Activated naive CD4-positive, alpha-beta T cell treated with Interleukin-2 at 50 U/mL for 16 hours (primary cell): ENCODE data around the gene TBC1D25.
"Not testable (repeated sequence)": the region's sequence is repeated elsewhere in the genome, so short reads cannot be mapped to it uniquely, and the experiment has no call there.

Source experiments
- DNase-seq: peaks from one replicate; pipeline ENCODE4 v3.0.0-alpha.2; 2020

Gene TBC1D25

DNA sequence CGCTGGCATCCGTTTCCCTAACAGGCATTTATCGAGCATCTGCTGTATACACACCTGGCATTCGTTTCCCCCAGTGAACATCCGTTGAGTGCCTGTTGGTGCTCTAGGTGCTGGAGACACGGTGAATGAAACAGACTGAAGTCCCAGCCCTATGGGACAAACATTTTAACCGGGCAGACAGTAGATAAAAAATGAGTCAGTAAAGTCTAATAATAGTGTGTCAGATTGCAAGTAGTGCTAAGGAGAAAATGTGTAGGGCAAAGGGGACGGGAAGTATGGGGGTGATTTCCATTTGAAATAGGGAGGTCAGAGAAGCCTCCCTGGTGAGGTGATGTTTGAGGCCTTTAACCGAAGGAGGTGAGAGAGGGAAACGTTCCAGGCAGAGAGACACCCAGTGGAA is 23.2 kb upstream of the TBC1D25 start:
- no peak for DNase-seq

- no peak for DNase-seq
Observed at GRCh38 chrX:48516987-48517386, 22.5 kb upstream of the TBC1D25 start.

- not testable (repeated sequence) for DNase-seq
Observed at GRCh38 chrX:48519481-48519880, 20.0 kb upstream of the TBC1D25 start.

DNA sequence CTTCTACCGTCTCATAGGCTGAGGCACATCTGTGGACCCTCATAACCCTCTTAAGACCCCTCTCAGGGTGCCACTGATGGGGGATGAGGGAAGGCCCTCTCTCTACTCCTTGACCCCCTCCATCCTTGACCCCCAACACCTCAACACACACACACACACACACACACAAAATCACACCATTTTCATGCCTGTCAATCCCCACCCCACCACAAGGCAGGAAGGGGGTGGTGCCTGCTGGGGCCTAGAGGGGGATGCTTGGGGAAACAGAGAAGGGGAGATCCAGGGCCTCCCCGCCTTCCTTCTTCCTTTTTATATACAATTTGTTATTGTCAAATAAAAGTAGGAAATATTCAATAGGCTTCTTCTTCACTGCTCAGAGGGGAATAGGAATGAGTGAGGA is 19.1 kb upstream of the TBC1D25 start:
- DNase-seq = no peak

DNA sequence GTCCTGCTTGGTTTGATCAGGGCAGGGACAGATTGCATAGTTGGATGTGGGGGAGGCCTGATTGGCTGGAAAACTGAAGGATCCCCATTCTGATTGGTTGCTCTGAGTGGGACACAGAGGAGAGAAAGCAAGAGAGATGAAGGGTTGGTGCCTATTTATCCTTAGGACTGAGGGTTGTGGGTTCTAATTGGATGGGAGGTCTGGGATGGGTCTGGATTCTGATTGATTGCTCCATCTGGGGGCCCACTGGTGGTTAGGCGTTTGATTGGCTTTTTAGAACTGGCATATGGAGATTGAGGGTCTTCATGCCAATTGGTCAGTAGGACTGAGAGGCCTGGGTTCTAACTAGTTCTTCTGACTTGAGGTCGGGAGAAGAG is 18.6 kb upstream of the TBC1D25 start:
- no peak for DNase-seq

DNA sequence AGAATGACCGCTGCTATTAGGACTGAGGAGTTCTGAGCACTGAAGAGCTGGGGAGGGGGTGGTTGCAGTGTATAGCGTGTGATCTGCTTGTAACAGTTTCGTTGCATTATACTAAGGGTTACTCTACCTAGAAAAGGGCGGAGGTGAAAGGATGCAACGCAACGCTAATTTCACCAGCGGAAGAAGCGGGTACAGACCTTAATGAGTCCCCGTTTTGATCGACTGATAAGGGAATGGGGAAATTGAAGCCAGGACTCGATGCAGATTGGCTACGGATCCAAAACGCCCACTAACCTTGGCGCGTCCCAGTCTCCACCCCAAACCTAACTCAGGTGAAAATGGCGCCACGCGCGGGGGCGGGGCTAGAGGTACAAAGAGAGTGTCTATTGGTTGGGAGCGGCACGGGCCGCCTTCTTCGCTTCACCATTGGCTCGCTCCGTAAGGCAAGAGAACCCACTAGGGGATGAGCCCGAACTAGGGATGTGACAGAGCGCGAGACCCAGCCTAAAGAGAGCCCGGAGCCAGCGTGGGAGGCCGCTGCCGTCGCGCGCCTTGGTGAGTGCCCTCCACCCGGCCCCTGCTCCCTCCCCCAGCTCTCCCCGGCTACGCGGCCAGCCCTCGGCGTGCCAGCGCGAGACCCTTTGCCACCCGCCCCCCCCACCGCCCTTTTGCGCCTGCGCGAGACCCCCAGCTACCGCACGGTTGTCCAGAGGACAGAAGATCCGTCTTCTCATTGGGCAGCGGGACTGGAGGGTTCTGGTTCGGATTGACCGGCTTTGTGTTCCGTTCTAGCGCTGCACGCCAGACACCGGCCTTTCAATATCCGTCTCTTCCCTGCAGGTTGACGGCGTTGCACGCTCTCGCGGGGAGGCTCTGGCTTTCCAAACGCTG is 17.9 kb upstream of the TBC1D25 start, which contains the start of gene EBP:
Gene EBP (plus strand): TSS at position 456 of the 891 bp plus-strand sequence. CDS start 1,964 bp downstream, outside the sequence.
- DNase-seq = peak; percentile 94

- DNase-seq = no peak
Observed at GRCh38 chrX:48522291-48522690, 17.2 kb upstream of the TBC1D25 start.

DNA sequence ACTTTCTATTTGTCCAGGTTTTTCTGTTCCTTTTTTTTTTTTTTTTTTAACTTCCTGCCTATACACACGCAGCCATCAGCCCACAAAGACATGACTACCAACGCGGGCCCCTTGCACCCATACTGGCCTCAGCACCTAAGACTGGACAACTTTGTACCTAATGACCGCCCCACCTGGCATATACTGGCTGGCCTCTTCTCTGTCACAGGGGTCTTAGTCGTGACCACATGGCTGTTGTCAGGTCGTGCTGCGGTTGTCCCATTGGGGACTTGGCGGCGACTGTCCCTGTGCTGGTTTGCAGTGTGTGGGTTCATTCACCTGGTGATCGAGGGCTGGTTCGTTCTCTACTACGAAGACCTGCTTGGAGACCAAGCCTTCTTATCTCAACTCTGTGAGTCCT is 15.8 kb upstream of the TBC1D25 start:
- no peak for DNase-seq

GRCh38 chrX:48525853-48526252 is 13.7 kb upstream of the TBC1D25 start:
- DNase-seq = not testable (repeated sequence)

- DNase-seq = no peak
Observed at GRCh38 chrX:48530736-48531135, 8.8 kb upstream of the TBC1D25 start.

DNA sequence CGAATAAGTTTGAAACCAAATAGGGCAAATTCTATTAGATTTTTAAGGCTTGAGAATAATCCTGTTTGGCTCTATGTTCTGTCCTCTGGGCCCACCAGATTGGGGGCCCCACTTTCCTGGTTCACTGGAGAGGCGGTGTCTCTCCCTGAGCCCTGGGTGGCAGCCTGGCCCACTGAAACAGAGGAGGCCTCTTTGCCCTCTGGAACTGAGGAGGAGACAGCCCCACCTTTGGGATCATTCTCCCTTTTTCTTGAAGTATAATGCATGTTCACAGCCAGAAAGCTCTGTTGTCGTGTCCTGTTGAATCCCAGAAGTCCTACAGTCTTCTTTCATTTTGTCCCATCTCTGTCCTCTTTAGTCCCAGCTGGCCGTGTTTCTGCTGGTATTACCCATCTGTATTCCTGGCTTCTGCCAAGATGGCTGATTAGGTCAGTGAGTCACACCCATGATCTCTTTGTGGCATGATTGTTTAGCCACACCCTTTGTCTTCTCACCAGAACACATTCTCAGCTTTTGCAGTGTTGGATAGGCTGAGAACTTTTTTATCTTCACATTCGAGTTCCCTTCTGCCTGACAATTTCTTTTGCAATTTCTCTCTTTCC is 8.1 kb upstream of the TBC1D25 start:
- DNase-seq = no peak

- DNase-seq = no peak
Observed at GRCh38 chrX:48532161-48532560, 7.4 kb upstream of the TBC1D25 start.

- DNase-seq = no peak
Observed at GRCh38 chrX:48533165-48533564, 6.3 kb upstream of the TBC1D25 start.

DNA sequence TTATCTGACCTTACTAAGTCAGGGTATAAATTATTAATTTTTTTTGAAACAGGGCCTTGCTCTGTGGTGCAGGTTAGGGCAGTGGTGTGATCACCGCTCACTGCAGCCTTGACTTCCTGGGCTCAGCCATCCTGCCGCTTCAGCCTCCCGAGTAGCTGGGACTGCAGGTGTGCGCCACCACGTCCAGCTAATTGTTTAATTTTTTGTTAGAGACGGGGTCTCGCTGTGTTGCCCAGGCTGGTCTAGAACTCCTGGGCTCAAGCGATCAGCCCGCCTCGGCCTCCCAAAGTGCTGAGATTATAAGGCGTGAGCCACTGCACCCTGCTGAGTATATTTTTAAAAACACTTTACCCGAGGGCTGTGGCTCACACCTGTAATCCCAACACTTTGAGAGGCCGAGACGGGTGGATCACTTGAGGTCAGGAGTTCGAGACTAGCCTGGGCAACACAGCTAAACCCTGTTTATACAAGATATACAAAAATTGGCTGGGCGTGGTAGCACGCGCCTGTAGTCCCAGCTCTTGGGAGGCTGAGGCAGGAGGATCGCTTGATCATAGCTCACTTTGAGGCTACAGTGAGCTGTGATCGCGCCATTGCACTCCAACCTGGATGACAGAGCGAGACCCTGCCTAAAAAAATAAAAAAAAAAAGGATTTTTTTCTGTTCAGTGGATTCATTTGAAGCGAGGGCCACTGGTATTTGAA is 721 bp upstream of the TBC1D25 start:
- no peak for DNase-seq

GRCh38 chrX:48540028-48540375 is 488 bp downstream of the TBC1D25 start:
- peak; percentile 62 for DNase-seq

GRCh38 chrX:48540480-48540879 is 966 bp downstream of the TBC1D25 start:
- no peak for DNase-seq

GRCh38 chrX:48541140-48541814 is 1.8 kb downstream of the TBC1D25 start:
- DNase-seq = no peak

- DNase-seq = no peak
Observed at GRCh38 chrX:48548871-48549270, 9.4 kb downstream of the TBC1D25 start.

GRCh38 chrX:48555731-48556325 is 16.3 kb downstream of the TBC1D25 start:
- DNase-seq = not testable (repeated sequence)

DNA sequence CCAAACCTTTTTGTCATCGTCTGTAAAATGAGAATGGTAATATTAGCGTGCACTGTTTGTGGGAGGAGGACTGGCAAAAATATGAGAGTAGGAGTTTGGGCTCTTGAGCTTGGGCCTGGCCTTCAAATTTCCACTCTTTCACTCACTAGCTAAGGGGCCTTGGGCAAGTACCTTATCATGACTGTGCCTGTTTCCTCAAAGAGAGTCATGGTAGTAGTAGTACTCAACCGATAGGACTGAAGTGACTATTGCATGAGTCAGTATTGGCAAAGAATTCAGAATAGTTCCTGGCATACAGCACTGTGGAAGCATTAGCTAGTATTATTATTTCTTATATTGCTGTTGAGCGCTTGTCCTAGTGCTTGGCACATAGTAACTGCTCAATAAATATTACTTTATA is 18.8 kb downstream of the TBC1D25 start:
- no peak for DNase-seq

DNA sequence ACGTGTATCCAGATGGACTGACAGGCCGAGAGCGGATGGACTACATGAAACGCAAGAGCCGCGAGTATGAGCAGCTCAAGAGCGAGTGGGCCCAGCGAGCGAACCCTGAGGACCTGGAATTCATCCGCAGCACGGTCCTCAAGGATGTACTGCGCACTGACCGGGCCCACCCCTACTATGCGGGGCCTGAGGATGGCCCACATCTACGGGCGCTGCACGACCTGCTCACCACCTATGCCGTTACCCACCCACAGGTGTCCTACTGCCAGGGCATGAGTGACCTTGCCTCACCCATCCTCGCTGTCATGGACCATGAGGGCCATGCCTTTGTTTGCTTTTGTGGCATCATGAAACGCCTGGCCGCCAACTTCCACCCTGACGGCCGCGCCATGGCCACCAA is 20.1 kb downstream of the TBC1D25 start:
- DNase-seq = no peak

GRCh38 chrX:48560056-48560455 is 20.5 kb downstream of the TBC1D25 start:
- DNase-seq = no peak

DNA sequence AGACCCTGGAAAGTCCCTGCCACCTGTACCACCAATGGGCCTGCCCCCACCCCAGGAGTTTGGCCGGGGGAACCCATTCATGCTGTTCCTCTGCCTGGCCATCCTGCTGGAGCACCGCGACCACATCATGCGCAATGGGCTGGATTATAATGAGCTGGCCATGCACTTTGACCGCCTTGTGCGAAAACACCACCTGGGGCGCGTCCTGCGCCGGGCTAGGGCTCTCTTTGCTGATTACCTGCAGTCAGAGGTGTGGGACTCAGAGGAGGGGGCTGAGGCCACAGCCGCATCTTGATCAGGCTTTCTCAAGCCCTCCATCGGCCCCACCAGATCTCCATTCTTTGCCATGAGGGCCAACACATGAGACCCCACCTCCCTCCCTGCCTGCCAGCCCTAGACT is 21.2 kb downstream of the TBC1D25 start:
- DNase-seq = no peak
